ENCODE results near the gene IRGQ.

GRCh38 chr19:43592800-43593350 is 3.1 kb downstream of the IRGQ start:
- TF ChIP-seq FOXM1 (IDR thresholded peaks at IDR 0.05; ENCODE audit: borderline replicate concordance), result no peak
- TF ChIP-seq SUZ12 (IDR thresholded peaks at IDR 0.05), result no peak
- no peak for TF ChIP-seq BHLHE40 (IDR thresholded peaks at IDR 0.05; ENCODE audit: borderline replicate concordance)
- no peak for TF ChIP-seq ZNF384 (IDR thresholded peaks at IDR 0.05)
- TF ChIP-seq HDGF (IDR thresholded peaks at IDR 0.05; ENCODE audit: borderline replicate concordance), result no peak
- TF ChIP-seq ARNT (IDR thresholded peaks at IDR 0.05), result no peak
- no peak for TF ChIP-seq NFRKB (IDR thresholded peaks at IDR 0.05)
- no peak for TF ChIP-seq FOXA1 (IDR thresholded peaks at IDR 0.05)
- TF ChIP-seq FOXK2 (IDR thresholded peaks at IDR 0.05), result no peak
- TF ChIP-seq L3MBTL2 (conservative IDR thresholded peaks at IDR 0.05), result no peak
- no peak for TF ChIP-seq SP1 (IDR thresholded peaks at IDR 0.05)
- TF ChIP-seq TARDBP (IDR thresholded peaks at IDR 0.05), result no peak

Data from HEK293T (cell line).